Measurements from ENCODE around the gene PHKG2. TPM values are rescaled to one million over a fixed set of nuclear protein-coding genes. Genes with fewer than 3 reads are reported as not detected.

Gene PHKG2
- total and polyA plus RNA-seq, 2 donors, result 22.1 to 53.8 TPM

GRCh38 chr16:30737794-30738648 is 10.2 kb upstream of the PHKG2 start:
- no peak for DNase-seq (ENCODE audit: low read depth in 6 of 9, low spot score in 9 of 9)
- H3K27ac ChIP-seq (ENCODE audit: low read depth in 1 of 2, low read length in 1 of 2), result no peak overlapping the region
- 98% methylated on average over 25 of the region's 25 CpGs for WGBS

GRCh38 chr16:30738984-30739951 is 9.0 kb upstream of the PHKG2 start:
- Histone ChIP-seq H3K27me3 (ENCODE audit: control insufficient read depth in 2 of 2, insufficient read depth in 1 of 2, low read length in 1 of 2) (no peaks in the 10 kb centered on the region), H3K9me3 (ENCODE audit: control insufficient read depth in 2 of 2, insufficient read depth in 1 of 2, low read length in 1 of 2) (no peaks in the 10 kb centered on the region), H3K36me3 (ENCODE audit: control insufficient read depth in 2 of 2, insufficient read depth in 2 of 2, low read length in 1 of 2) (peaks cover 70 to 83% of the 10 kb centered on the region in 2 donors), H3K4me1 (ENCODE audit: control insufficient read depth in 2 of 2, insufficient read depth in 2 of 2, low read length in 2 of 2) (no peaks in the 10 kb centered on the region), H3K27ac (ENCODE audit: low read depth in 1 of 2, low read length in 1 of 2) (no peak overlapping the region), H3K4me3 (ENCODE audit: low read length in 2 of 2) (no peak overlapping the region)
- no peak for DNase-seq (ENCODE audit: low read depth in 6 of 9, low spot score in 9 of 9)
- 97% methylated on average over 37 of the region's 37 CpGs for WGBS

More at GRCh38 chr16:30737794-30738648, 10.2 kb upstream of the PHKG2 start:
- Histone ChIP-seq H3K36me3 (ENCODE audit: control insufficient read depth in 2 of 2, insufficient read depth in 2 of 2, low read length in 1 of 2) (peaks cover 72 to 85% of the 10 kb centered on the region in 2 donors), H3K27me3 (ENCODE audit: control insufficient read depth in 2 of 2, insufficient read depth in 1 of 2, low read length in 1 of 2) (no peaks in the 10 kb centered on the region), H3K9me3 (ENCODE audit: control insufficient read depth in 2 of 2, insufficient read depth in 1 of 2, low read length in 1 of 2) (no peaks in the 10 kb centered on the region), H3K4me1 (ENCODE audit: control insufficient read depth in 2 of 2, insufficient read depth in 2 of 2, low read length in 2 of 2) (no peaks in the 10 kb centered on the region), H3K4me3 (ENCODE audit: low read length in 2 of 2) (no peak overlapping the region)

GRCh38 chr16:30740364-30741251 is 7.6 kb upstream of the PHKG2 start:
- Histone ChIP-seq H3K4me3 (ENCODE audit: low read length in 2 of 2) (no peak overlapping the region), H3K36me3 (ENCODE audit: control insufficient read depth in 2 of 2, insufficient read depth in 2 of 2, low read length in 1 of 2) (peaks cover 66 to 85% of the 10 kb centered on the region in 2 donors), H3K9me3 (ENCODE audit: control insufficient read depth in 2 of 2, insufficient read depth in 1 of 2, low read length in 1 of 2) (no peaks in the 10 kb centered on the region), H3K27me3 (ENCODE audit: control insufficient read depth in 2 of 2, insufficient read depth in 1 of 2, low read length in 1 of 2) (no peaks in the 10 kb centered on the region), H3K4me1 (ENCODE audit: control insufficient read depth in 2 of 2, insufficient read depth in 2 of 2, low read length in 2 of 2) (no peaks in the 10 kb centered on the region), H3K27ac (ENCODE audit: low read depth in 1 of 2, low read length in 1 of 2) (peak overlapping the region; percentile 40 to 60)
- WGBS, result 93% methylated on average over 8 of the region's 8 CpGs
- peak in 1 of 9 donors; percentile 19 for DNase-seq (ENCODE audit: low read depth in 6 of 9, low spot score in 9 of 9)

- no peaks in the 10 kb centered on the region for H3K9me3 ChIP-seq (ENCODE audit: control insufficient read depth in 2 of 2, insufficient read depth in 1 of 2, low read length in 1 of 2)
- peaks cover 57 to 76% of the 10 kb centered on the region in 2 donors for H3K36me3 ChIP-seq (ENCODE audit: control insufficient read depth in 2 of 2, insufficient read depth in 2 of 2, low read length in 1 of 2)
- H3K4me3 ChIP-seq (ENCODE audit: low read length in 2 of 2), result no peak overlapping the region
- no peak for DNase-seq (ENCODE audit: low read depth in 6 of 9, low spot score in 9 of 9)
- 97% methylated on average over 6 of the region's 6 CpGs for WGBS
- peak overlapping the region in 1 of 2 donors; percentile 64 for H3K27ac ChIP-seq (ENCODE audit: low read depth in 1 of 2, low read length in 1 of 2)
- no peaks in the 10 kb centered on the region for H3K27me3 ChIP-seq (ENCODE audit: control insufficient read depth in 2 of 2, insufficient read depth in 1 of 2, low read length in 1 of 2)
- H3K4me1 ChIP-seq (ENCODE audit: control insufficient read depth in 2 of 2, insufficient read depth in 2 of 2, low read length in 2 of 2), result no peaks in the 10 kb centered on the region
Measured at GRCh38 chr16:30741461-30741914, 6.7 kb upstream of the PHKG2 start.

- WGBS, result 98% methylated on average over 11 of the region's 11 CpGs
- Histone ChIP-seq H3K4me1 (ENCODE audit: control insufficient read depth in 2 of 2, insufficient read depth in 2 of 2, low read length in 2 of 2) (peaks cover 4 to 6% of the 10 kb centered on the region in 2 donors), H3K9me3 (ENCODE audit: control insufficient read depth in 2 of 2, insufficient read depth in 1 of 2, low read length in 1 of 2) (no peaks in the 10 kb centered on the region), H3K4me3 (ENCODE audit: low read length in 2 of 2) (no peak overlapping the region), H3K27me3 (ENCODE audit: control insufficient read depth in 2 of 2, insufficient read depth in 1 of 2, low read length in 1 of 2) (no peaks in the 10 kb centered on the region), H3K27ac (ENCODE audit: low read depth in 1 of 2, low read length in 1 of 2) (no peak overlapping the region), H3K36me3 (ENCODE audit: control insufficient read depth in 2 of 2, insufficient read depth in 2 of 2, low read length in 1 of 2) (peaks cover 35 to 54% of the 10 kb centered on the region in 2 donors)
- no peak for DNase-seq (ENCODE audit: low read depth in 6 of 9, low spot score in 9 of 9)
Measured at GRCh38 chr16:30743716-30744115, 4.5 kb upstream of the PHKG2 start.

- H3K36me3 ChIP-seq (ENCODE audit: control insufficient read depth in 2 of 2, insufficient read depth in 2 of 2, low read length in 1 of 2), result peaks cover 30 to 49% of the 10 kb centered on the region in 2 donors
- DNase-seq (ENCODE audit: low read depth in 6 of 9, low spot score in 9 of 9), result no peak
- peaks cover 4 to 6% of the 10 kb centered on the region in 2 donors for H3K4me1 ChIP-seq (ENCODE audit: control insufficient read depth in 2 of 2, insufficient read depth in 2 of 2, low read length in 2 of 2)
- 91% methylated on average over 2 of the region's 2 CpGs for WGBS
- H3K9me3 ChIP-seq (ENCODE audit: control insufficient read depth in 2 of 2, insufficient read depth in 1 of 2, low read length in 1 of 2), result no peaks in the 10 kb centered on the region
- H3K4me3 ChIP-seq (ENCODE audit: low read length in 2 of 2), result no peak overlapping the region
- no peaks in the 10 kb centered on the region for H3K27me3 ChIP-seq (ENCODE audit: control insufficient read depth in 2 of 2, insufficient read depth in 1 of 2, low read length in 1 of 2)
- peak overlapping the region in 1 of 2 donors; percentile 18 for H3K27ac ChIP-seq (ENCODE audit: low read depth in 1 of 2, low read length in 1 of 2)
Measured at GRCh38 chr16:30744183-30744582, 4.0 kb upstream of the PHKG2 start.

GRCh38 chr16:30745082-30745481 is 3.1 kb upstream of the PHKG2 start:
- Histone ChIP-seq H3K4me1 (ENCODE audit: control insufficient read depth in 2 of 2, insufficient read depth in 2 of 2, low read length in 2 of 2) (peaks cover 4 to 6% of the 10 kb centered on the region in 2 donors), H3K27me3 (ENCODE audit: control insufficient read depth in 2 of 2, insufficient read depth in 1 of 2, low read length in 1 of 2) (no peaks in the 10 kb centered on the region), H3K4me3 (ENCODE audit: low read length in 2 of 2) (no peak overlapping the region), H3K27ac (ENCODE audit: low read depth in 1 of 2, low read length in 1 of 2) (no peak overlapping the region), H3K9me3 (ENCODE audit: control insufficient read depth in 2 of 2, insufficient read depth in 1 of 2, low read length in 1 of 2) (no peaks in the 10 kb centered on the region), H3K36me3 (ENCODE audit: control insufficient read depth in 2 of 2, insufficient read depth in 2 of 2, low read length in 1 of 2) (peaks cover 24 to 41% of the 10 kb centered on the region in 2 donors)
- DNase-seq (ENCODE audit: low read depth in 6 of 9, low spot score in 9 of 9), result no peak
- 96% methylated on average over 2 of the region's 2 CpGs for WGBS

GRCh38 chr16:30746638-30747175 is 1.5 kb upstream of the PHKG2 start:
- H3K9me3 ChIP-seq (ENCODE audit: control insufficient read depth in 2 of 2, insufficient read depth in 1 of 2, low read length in 1 of 2), result no peaks in the 10 kb centered on the region
- no peak overlapping the region for H3K27ac ChIP-seq (ENCODE audit: low read depth in 1 of 2, low read length in 1 of 2)
- peaks cover 4 to 6% of the 10 kb centered on the region in 2 donors for H3K4me1 ChIP-seq (ENCODE audit: control insufficient read depth in 2 of 2, insufficient read depth in 2 of 2, low read length in 2 of 2)
- no peak overlapping the region for H3K4me3 ChIP-seq (ENCODE audit: low read length in 2 of 2)
- DNase-seq (ENCODE audit: low read depth in 6 of 9, low spot score in 9 of 9), result no peak
- 97% methylated on average over 9 of the region's 9 CpGs for WGBS
- H3K27me3 ChIP-seq (ENCODE audit: control insufficient read depth in 2 of 2, insufficient read depth in 1 of 2, low read length in 1 of 2), result no peaks in the 10 kb centered on the region
- H3K36me3 ChIP-seq (ENCODE audit: control insufficient read depth in 2 of 2, insufficient read depth in 2 of 2, low read length in 1 of 2), result peaks cover 34 to 43% of the 10 kb centered on the region in 2 donors
